Osteoblast (primary cell): ENCODE measurements around the gene ASPHD1. TPM values are rescaled to one million over a fixed set of nuclear protein-coding genes. Genes with fewer than 3 reads are reported as not detected.

ENCODE experiments used
- DNase-seq: peaks from one replicate; pipeline ENCODE4 v3.0.0; 2011; ENCODE audit warnings: low spot score, mixed read lengths; ENCODE audit not compliant: insufficient read length; ENCODE audit errors: missing footprints
- H2AFZ ChIP-seq: 2 replicates; pipeline ENCODE4 v1.6.0; 2011; ENCODE audit warnings: mild to moderate bottlenecking, low read length
- H3K27ac ChIP-seq: 2 replicates; pipeline ENCODE4 v1.5.1; 2011; ENCODE audit warnings: mild to moderate bottlenecking, low read depth, low read length, moderate library complexity
- H3K27me3 ChIP-seq: 2 replicates; pipeline ENCODE4 v1.6.0; 2012; ENCODE audit warnings: mild to moderate bottlenecking, control low read depth, inconsistent platforms, low read length, moderate library complexity; ENCODE audit not compliant: insufficient read depth
- H3K36me3 ChIP-seq: 2 replicates; pipeline ENCODE4 v1.5.1; 2011; ENCODE audit warnings: mild to moderate bottlenecking, low read length, control low read depth, moderate library complexity; ENCODE audit not compliant: insufficient read depth
- H3K4me1 ChIP-seq: 2 replicates; pipeline ENCODE4 v1.5.1; 2011; ENCODE audit warnings: mild to moderate bottlenecking, low read length, control low read depth, moderate library complexity; ENCODE audit not compliant: insufficient read depth
- H3K4me2 ChIP-seq: 2 replicates; pipeline ENCODE4 v1.6.0; 2011; ENCODE audit warnings: mild to moderate bottlenecking, low read length; ENCODE audit not compliant: insufficient read depth
- H3K4me3 ChIP-seq: fragments of 200-600 bp; sonication (generic); 3 replicates; pipeline ENCODE4 v1.5.1; 2012; ENCODE audit warnings: mild to moderate bottlenecking, low read length, inconsistent platforms; ENCODE audit not compliant: insufficient read depth
- H3K79me2 ChIP-seq: 2 replicates; pipeline ENCODE4 v1.6.0; 2012; ENCODE audit warnings: mild to moderate bottlenecking, low read length, control low read depth, inconsistent platforms; ENCODE audit not compliant: insufficient read depth
- H3K9me3 ChIP-seq: 2 replicates; pipeline ENCODE4 v1.5.1; 2011; ENCODE audit warnings: low read depth, low read length, control low read depth
- H4K20me1 ChIP-seq: 2 replicates; pipeline ENCODE4 v1.6.0; 2012; ENCODE audit warnings: mild to moderate bottlenecking, low read length, control low read depth; ENCODE audit not compliant: insufficient read depth
- total RNA-seq: library from RNA; depleted of rRNA; stranded (reverse); fragments of >200 nt; gene quantifications from 2 replicates; pipeline ENCODE4 v1.2.3, GENCODE V29; 2012
- TF ChIP-seq, protein P1 (sequence below): IDR thresholded peaks from 2 replicates; pipeline ENCODE4 v1.5.1; 2011; ENCODE audit warnings: mild to moderate bottlenecking, low read depth, low read length, moderate library complexity; ENCODE audit errors: extremely low read depth

The ASPHD1 gene
- total RNA-seq, 1 donor, result 1.8 TPM

DNA sequence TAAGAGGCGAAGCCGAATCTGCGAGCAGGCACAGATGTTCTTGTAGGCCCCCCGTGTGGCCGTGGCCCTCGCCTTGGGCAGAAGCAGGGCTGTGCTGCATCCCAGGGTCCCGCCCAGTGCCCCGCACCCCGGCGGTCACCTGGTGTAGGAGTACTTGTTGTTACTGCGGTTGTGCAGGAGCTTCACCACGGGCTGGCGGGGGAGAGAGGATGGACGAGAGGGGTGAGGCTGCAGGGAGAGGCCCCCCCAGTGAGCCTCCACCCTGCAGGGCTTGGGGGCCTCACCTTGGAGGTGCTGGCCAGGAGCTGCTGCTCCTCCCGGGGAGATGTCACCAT is 11.4 kb downstream of the ASPHD1 start:
- Histone ChIP-seq H3K4me2 (no peak overlapping the region), H3K27me3 (no peaks in the 10 kb centered on the region), H3K4me3 (no peak overlapping the region), H2AFZ (no peak overlapping the region), H3K9me3 (no peaks in the 10 kb centered on the region), H3K36me3 (peaks cover 4% of the 10 kb centered on the region), H3K79me2 (no peaks in the 10 kb centered on the region), H3K4me1 (no peaks in the 10 kb centered on the region), H3K27ac (no peak overlapping the region), H4K20me1 (no peaks in the 10 kb centered on the region)
- TF ChIP-seq, protein P1, sequence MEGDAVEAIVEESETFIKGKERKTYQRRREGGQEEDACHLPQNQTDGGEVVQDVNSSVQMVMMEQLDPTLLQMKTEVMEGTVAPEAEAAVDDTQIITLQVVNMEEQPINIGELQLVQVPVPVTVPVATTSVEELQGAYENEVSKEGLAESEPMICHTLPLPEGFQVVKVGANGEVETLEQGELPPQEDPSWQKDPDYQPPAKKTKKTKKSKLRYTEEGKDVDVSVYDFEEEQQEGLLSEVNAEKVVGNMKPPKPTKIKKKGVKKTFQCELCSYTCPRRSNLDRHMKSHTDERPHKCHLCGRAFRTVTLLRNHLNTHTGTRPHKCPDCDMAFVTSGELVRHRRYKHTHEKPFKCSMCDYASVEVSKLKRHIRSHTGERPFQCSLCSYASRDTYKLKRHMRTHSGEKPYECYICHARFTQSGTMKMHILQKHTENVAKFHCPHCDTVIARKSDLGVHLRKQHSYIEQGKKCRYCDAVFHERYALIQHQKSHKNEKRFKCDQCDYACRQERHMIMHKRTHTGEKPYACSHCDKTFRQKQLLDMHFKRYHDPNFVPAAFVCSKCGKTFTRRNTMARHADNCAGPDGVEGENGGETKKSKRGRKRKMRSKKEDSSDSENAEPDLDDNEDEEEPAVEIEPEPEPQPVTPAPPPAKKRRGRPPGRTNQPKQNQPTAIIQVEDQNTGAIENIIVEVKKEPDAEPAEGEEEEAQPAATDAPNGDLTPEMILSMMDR, result no peak
- no peak for DNase-seq

DNA sequence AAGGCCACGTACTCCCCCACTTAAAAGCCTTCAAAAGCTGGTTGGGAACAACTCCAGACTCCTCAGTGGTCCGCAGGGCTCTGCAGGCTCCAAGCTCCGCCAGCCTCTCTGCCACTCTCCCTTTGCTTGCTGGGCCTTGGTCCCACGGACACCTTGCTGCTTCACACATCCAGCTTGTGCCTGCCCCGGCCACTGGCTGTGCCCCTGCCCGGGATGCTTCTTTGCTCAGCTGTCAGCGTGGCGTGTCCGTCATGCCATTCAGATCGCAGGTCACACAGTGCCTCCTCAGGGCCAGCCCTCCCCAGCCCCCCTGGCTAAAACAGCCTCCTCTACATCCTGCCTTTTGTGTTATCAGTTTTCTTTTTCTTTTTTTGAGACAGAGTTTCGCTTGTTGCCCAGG is 11.8 kb downstream of the ASPHD1 start:
- no peak for DNase-seq
- Histone ChIP-seq H4K20me1 (no peaks in the 10 kb centered on the region), H3K9me3 (no peaks in the 10 kb centered on the region), H3K79me2 (peaks cover 3% of the 10 kb centered on the region), H3K36me3 (peaks cover 8% of the 10 kb centered on the region), H3K27me3 (no peaks in the 10 kb centered on the region), H2AFZ (no peak overlapping the region), H3K27ac (no peak overlapping the region), H3K4me1 (no peaks in the 10 kb centered on the region), H3K4me3 (no peak overlapping the region), H3K4me2 (no peak overlapping the region)
- TF ChIP-seq, protein P1, result no peak

DNA sequence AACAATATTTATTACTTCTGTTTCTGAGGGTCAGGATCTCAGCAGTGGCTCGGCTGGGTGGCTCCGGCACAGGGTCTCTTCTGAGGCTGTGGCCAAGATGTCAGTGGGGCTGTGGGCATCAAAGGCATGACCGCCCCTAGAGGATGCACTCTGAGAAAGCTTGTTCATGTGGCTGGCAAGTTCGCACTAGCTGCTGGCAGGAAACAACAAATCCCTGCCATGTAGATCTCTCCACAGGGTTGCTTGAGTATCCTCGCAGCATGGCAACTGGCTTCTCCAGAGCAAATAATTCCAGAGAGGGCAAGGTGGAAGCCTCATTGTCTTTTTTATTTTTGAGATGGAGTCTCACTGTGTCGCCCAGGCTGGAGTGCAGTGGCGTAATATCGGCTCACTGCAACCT is 13.2 kb downstream of the ASPHD1 start:
- Histone ChIP-seq H4K20me1 (no peaks in the 10 kb centered on the region), H3K4me3 (no peak overlapping the region), H3K36me3 (peaks cover 20% of the 10 kb centered on the region), H3K27ac (no peak overlapping the region), H3K4me2 (no peak overlapping the region), H3K9me3 (no peaks in the 10 kb centered on the region), H2AFZ (no peak overlapping the region), H3K79me2 (peaks cover 6% of the 10 kb centered on the region), H3K27me3 (no peaks in the 10 kb centered on the region), H3K4me1 (no peaks in the 10 kb centered on the region)
- TF ChIP-seq, protein P1, result no peak
- no peak for DNase-seq

DNA sequence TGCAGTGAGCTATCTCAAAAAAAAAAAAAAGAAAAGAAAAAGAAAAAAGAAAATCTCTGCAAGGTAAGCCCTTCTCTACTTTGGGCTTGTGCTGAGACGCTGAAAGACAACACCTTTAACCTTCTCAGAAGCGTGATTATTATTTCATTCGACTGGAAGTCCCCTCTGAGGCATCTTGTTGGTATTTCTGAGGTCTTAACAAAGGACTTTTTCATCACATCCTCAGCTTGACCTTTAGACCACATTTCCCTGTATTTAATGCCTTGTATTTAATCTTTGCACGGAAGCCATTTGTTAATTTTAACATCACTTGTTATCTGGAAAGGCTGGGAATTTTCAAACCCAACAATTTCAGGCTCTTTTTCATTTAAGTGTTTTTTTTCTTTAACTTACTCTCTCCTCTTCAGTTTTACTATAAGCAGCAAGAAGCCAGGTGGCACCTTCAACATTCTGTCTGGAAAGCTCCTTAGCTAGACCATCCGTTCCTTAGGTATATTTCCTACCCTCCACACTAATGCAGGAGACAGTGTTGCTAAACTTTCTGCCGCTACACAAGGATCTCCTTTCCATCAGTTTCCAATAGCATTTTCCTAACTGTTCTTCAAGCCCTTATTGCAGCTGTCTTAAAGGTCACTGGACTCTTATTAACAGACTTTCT is 15.4 kb downstream of the ASPHD1 start:
- no peak for DNase-seq
- Histone ChIP-seq H3K4me3 (no peak overlapping the region), H2AFZ (no peak overlapping the region), H3K79me2 (peaks cover 13% of the 10 kb centered on the region), H4K20me1 (no peaks in the 10 kb centered on the region), H3K36me3 (peaks cover 32% of the 10 kb centered on the region), H3K4me1 (no peaks in the 10 kb centered on the region), H3K27me3 (no peaks in the 10 kb centered on the region), H3K27ac (no peak overlapping the region), H3K9me3 (no peaks in the 10 kb centered on the region), H3K4me2 (no peak overlapping the region)
- TF ChIP-seq, protein P1, result no peak
